HepG2 (cell line): ENCODE measurements around the gene KCNQ2. TPM values are rescaled to one million over a fixed set of nuclear protein-coding genes. Genes with fewer than 3 reads are reported as not detected.

Source experiments
- ATF1 ChIP-seq: IDR thresholded peaks from 2 replicates; pipeline ENCODE4 v1.6.1; 2016; ENCODE audit warnings: mild to moderate bottlenecking, control low read depth
- FOSL2 ChIP-seq: sonication (generic); formaldehyde crosslinking; IDR thresholded peaks from 2 replicates; pipeline ENCODE4 v1.4.0; 2020; ENCODE audit warnings: missing genetic modification reagents
- HNF4A ChIP-seq: sonication (generic); formaldehyde crosslinking; IDR thresholded peaks from 2 replicates; pipeline ENCODE4 v1.4.0; 2020; ENCODE audit warnings: missing genetic modification reagents
- HOXA5 ChIP-seq: sonication (generic); formaldehyde crosslinking; IDR thresholded peaks from 2 replicates; pipeline ENCODE4 v1.4.0; 2020; ENCODE audit warnings: missing genetic modification reagents
- ISX ChIP-seq: sonication (generic); formaldehyde crosslinking; conservative IDR thresholded peaks from 2 replicates; pipeline ENCODE4 v1.5.0; 2020; ENCODE audit warnings: missing genetic modification reagents
- SALL1 ChIP-seq: sonication (generic); formaldehyde crosslinking; IDR thresholded peaks from 2 replicates; pipeline ENCODE4 v1.8.0; 2022; ENCODE audit warnings: mild to moderate bottlenecking, missing genetic modification reagents
- SIX4 ChIP-seq: sonication (generic); formaldehyde crosslinking; IDR thresholded peaks from 2 replicates; pipeline ENCODE4 v1.4.0; 2020; ENCODE audit warnings: missing genetic modification reagents
- TAF15 ChIP-seq: fragments of 200-400 bp; formaldehyde crosslinking; IDR thresholded peaks from one replicate; pipeline ENCODE4 v1.6.1; 2018; ENCODE audit warnings: mild to moderate bottlenecking, low read depth, low read length; ENCODE audit not compliant: poor library complexity, severe bottlenecking
- ZFP37 ChIP-seq: sonication (generic); formaldehyde crosslinking; IDR thresholded peaks from 2 replicates; pipeline ENCODE4 v1.4.0; 2020; ENCODE audit warnings: missing genetic modification reagents, borderline replicate concordance
- ZFX ChIP-seq: sonication (generic); formaldehyde crosslinking; IDR thresholded peaks from 2 replicates; pipeline ENCODE4 v1.4.0; 2020; ENCODE audit warnings: mild to moderate bottlenecking, low read depth, missing genetic modification reagents, moderate library complexity
- ZKSCAN1 ChIP-seq: fragments of 150-350 bp; IDR thresholded peaks from 2 replicates; pipeline ENCODE4 v1.6.1; 2014; ENCODE audit warnings: low read length
- ZNF274 ChIP-seq: sonication (generic); formaldehyde crosslinking; IDR thresholded peaks from 2 replicates; pipeline ENCODE4 v1.5.1; 2020; ENCODE audit warnings: mild to moderate bottlenecking, missing genetic modification reagents
- ZNF564 ChIP-seq: sonication (generic); formaldehyde crosslinking; IDR thresholded peaks from 2 replicates; pipeline ENCODE4 v1.8.1; 2023; ENCODE audit warnings: mild to moderate bottlenecking, missing genetic modification reagents
- polyA plus RNA-seq, 8 experiments: library from polyadenylated mRNA; depleted of rRNA in 3 of 8; stranded (reverse) in 7 of 8; unstranded in 1 of 8; fragments of >200 nt; fragmentation: Illumina TruSeq in 4 of 8; extraction: Trizol in 4 of 8; gene quantifications; 2 replicates each; pipeline versions ENCODE4 v1.2.1 to v1.2.3, GENCODE V29; 2011 to 2016; ENCODE audit warnings: low read depth in 4 of 8, missing spikeins in 1 of 8, mixed read lengths in 1 of 8; ENCODE audit not compliant: insufficient read depth in 1 of 8
- total RNA-seq, 5 experiments: library from RNA; depleted of rRNA; stranded (reverse); fragments of >200 nt; fragmentation: Illumina TruSeq; extraction: Trizol; gene quantifications; 2 replicates each; pipeline ENCODE4 v1.2.3, GENCODE V29; 2016; ENCODE audit warnings: low read depth in 1 of 5
- TF ChIP-seq, protein P1 (sequence below): sonication (generic); formaldehyde crosslinking; IDR thresholded peaks from 2 replicates; pipeline ENCODE4 v1.4.0; 2020; ENCODE audit warnings: missing genetic modification reagents, borderline replicate concordance
- TF ChIP-seq, protein P2 (sequence below): sonication (generic); formaldehyde crosslinking; IDR thresholded peaks from 2 replicates; pipeline ENCODE4 v1.4.0; 2020; ENCODE audit warnings: mild to moderate bottlenecking, missing genetic modification reagents
- TF ChIP-seq, protein P3 (sequence below): sonication (generic); formaldehyde crosslinking; IDR thresholded peaks from 2 replicates; pipeline ENCODE4 v1.4.0; 2020; ENCODE audit warnings: mild to moderate bottlenecking, missing genetic modification reagents
- TF ChIP-seq, protein P4 (sequence below): sonication (generic); formaldehyde crosslinking; IDR thresholded peaks from 2 replicates; pipeline ENCODE4 v1.4.0; 2020; ENCODE audit warnings: missing genetic modification reagents; ENCODE audit errors: not compliant biosample characterization
- TF ChIP-seq, protein P5 (sequence below): sonication (generic); formaldehyde crosslinking; conservative IDR thresholded peaks from 2 replicates; pipeline ENCODE4 v1.5.0; 2020; ENCODE audit warnings: missing genetic modification reagents

KCNQ2 gene
- total and polyA plus RNA-seq, 2 of the 13 experiments (the other 11 are each of a cell fraction or from before 2014, with no cell fraction given), result not detected

DNA sequence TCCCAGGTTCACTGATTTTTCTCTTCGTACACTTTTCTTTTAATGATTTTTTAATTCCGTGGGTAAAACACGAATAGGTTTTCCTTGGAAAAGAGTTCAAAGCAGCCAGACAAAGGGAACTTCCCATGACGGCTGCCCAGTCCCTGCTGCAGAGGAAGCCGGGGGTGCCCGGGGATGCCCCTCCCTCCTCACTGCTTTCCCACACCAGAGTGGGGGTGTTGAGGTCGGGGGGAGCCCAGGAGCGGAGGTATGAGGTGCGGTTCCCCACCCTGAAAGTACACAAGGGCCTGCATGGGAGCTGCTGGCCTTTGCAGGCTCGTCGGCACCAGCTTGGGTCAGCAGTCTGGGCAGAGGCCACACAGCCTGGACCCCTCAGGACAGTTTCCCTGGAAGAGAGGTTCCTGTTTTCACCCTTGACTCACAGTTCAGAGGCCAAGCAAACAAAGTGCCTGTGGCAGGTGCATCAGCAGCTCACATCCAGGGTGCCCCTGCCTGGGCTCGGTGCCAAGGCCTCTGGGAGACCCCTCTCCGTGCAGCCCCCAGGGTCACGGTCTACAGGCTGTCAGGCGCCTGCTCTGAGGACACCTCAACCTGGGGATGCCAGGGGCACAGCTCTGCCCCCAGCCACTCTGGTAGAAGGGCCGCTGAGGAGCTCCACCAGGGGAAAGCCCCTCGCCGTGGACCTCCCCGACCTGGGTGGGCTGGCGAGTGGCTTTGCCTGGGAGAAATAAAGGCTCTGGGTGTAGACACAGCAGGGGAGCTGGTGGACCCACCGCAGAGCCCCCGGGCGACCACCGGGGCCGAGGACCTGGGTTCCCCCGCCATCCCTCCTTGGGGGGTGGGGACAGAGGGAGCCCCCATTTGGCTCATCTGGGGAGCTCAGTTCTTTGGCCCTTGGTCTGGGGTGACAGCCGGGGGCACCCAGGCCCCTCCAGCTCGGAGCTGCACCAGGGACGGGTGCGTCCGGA, 95.9 kb downstream of the KCNQ2 start (continued):
- TF ChIP-seq, protein P1, sequence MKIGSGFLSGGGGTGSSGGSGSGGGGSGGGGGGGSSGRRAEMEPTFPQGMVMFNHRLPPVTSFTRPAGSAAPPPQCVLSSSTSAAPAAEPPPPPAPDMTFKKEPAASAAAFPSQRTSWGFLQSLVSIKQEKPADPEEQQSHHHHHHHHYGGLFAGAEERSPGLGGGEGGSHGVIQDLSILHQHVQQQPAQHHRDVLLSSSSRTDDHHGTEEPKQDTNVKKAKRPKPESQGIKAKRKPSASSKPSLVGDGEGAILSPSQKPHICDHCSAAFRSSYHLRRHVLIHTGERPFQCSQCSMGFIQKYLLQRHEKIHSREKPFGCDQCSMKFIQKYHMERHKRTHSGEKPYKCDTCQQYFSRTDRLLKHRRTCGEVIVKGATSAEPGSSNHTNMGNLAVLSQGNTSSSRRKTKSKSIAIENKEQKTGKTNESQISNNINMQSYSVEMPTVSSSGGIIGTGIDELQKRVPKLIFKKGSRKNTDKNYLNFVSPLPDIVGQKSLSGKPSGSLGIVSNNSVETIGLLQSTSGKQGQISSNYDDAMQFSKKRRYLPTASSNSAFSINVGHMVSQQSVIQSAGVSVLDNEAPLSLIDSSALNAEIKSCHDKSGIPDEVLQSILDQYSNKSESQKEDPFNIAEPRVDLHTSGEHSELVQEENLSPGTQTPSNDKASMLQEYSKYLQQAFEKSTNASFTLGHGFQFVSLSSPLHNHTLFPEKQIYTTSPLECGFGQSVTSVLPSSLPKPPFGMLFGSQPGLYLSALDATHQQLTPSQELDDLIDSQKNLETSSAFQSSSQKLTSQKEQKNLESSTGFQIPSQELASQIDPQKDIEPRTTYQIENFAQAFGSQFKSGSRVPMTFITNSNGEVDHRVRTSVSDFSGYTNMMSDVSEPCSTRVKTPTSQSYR, result no peak
- TF ChIP-seq, protein P2, sequence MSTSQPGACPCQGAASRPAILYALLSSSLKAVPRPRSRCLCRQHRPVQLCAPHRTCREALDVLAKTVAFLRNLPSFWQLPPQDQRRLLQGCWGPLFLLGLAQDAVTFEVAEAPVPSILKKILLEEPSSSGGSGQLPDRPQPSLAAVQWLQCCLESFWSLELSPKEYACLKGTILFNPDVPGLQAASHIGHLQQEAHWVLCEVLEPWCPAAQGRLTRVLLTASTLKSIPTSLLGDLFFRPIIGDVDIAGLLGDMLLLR, result no peak
- TF ChIP-seq FOSL2 (CRISPR knock-in tag), result peak; percentile 45; the same call in 1 of the 2 replicates
- no peak for TF ChIP-seq HOXA5
- TF ChIP-seq, protein P3, sequence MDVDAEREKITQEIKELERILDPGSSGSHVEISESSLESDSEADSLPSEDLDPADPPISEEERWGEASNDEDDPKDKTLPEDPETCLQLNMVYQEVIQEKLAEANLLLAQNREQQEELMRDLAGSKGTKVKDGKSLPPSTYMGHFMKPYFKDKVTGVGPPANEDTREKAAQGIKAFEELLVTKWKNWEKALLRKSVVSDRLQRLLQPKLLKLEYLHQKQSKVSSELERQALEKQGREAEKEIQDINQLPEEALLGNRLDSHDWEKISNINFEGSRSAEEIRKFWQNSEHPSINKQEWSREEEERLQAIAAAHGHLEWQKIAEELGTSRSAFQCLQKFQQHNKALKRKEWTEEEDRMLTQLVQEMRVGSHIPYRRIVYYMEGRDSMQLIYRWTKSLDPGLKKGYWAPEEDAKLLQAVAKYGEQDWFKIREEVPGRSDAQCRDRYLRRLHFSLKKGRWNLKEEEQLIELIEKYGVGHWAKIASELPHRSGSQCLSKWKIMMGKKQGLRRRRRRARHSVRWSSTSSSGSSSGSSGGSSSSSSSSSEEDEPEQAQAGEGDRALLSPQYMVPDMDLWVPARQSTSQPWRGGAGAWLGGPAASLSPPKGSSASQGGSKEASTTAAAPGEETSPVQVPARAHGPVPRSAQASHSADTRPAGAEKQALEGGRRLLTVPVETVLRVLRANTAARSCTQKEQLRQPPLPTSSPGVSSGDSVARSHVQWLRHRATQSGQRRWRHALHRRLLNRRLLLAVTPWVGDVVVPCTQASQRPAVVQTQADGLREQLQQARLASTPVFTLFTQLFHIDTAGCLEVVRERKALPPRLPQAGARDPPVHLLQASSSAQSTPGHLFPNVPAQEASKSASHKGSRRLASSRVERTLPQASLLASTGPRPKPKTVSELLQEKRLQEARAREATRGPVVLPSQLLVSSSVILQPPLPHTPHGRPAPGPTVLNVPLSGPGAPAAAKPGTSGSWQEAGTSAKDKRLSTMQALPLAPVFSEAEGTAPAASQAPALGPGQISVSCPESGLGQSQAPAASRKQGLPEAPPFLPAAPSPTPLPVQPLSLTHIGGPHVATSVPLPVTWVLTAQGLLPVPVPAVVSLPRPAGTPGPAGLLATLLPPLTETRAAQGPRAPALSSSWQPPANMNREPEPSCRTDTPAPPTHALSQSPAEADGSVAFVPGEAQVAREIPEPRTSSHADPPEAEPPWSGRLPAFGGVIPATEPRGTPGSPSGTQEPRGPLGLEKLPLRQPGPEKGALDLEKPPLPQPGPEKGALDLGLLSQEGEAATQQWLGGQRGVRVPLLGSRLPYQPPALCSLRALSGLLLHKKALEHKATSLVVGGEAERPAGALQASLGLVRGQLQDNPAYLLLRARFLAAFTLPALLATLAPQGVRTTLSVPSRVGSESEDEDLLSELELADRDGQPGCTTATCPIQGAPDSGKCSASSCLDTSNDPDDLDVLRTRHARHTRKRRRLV (CRISPR knock-in tag), result no peak
- no peak for TF ChIP-seq ZKSCAN1
- no peak for TF ChIP-seq TAF15
- peak; percentile 71 for TF ChIP-seq HNF4A (CRISPR knock-in tag)
- TF ChIP-seq ZFX, result no peak; the same call in 1 of the 2 replicates
- TF ChIP-seq ATF1, result no peak
- TF ChIP-seq, protein P4, sequence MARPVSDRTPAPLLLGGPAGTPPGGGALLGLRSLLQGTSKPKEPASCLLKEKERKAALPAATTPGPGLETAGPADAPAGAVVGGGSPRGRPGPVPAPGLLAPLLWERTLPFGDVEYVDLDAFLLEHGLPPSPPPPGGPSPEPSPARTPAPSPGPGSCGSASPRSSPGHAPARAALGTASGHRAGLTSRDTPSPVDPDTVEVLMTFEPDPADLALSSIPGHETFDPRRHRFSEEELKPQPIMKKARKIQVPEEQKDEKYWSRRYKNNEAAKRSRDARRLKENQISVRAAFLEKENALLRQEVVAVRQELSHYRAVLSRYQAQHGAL (CRISPR knock-in tag), result no peak
- TF ChIP-seq SALL1, result peak; percentile 51
- TF ChIP-seq ZFP37 (CRISPR knock-in tag), result no peak
- no peak for TF ChIP-seq ZNF274 (CRISPR knock-in tag)
- no peak for TF ChIP-seq SIX4
- TF ChIP-seq ZNF564 (CRISPR knock-in tag), result no peak
- TF ChIP-seq ISX (CRISPR knock-in tag), result no peak
- TF ChIP-seq, protein P5, sequence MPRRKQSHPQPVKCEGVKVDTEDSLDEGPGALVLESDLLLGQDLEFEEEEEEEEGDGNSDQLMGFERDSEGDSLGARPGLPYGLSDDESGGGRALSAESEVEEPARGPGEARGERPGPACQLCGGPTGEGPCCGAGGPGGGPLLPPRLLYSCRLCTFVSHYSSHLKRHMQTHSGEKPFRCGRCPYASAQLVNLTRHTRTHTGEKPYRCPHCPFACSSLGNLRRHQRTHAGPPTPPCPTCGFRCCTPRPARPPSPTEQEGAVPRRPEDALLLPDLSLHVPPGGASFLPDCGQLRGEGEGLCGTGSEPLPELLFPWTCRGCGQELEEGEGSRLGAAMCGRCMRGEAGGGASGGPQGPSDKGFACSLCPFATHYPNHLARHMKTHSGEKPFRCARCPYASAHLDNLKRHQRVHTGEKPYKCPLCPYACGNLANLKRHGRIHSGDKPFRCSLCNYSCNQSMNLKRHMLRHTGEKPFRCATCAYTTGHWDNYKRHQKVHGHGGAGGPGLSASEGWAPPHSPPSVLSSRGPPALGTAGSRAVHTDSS (CRISPR knock-in tag), result no peak
